NCI-H345 treated with DMSO at 0.1 percent for 48 hours (cell line): ENCODE measurements around the gene POF1B.
"Not testable (repeated sequence)": the region's sequence is repeated elsewhere in the genome, so short reads cannot be mapped to it uniquely, and the experiment has no call there.

ENCODE experiments used
- DNase-seq: peaks from one replicate; lab custom pipeline; 2025; ENCODE audit not compliant: unreplicated experiment; lab: John Stamatoyannopoulos, UW

POF1B gene

GRCh38 chrX:85379174-85379907 lies at the start of gene POF1B:
POF1B (minus strand) TSS chrX:85379665; CDS start chrX:85379454, 211 bp downstream.
- no peak for DNase-seq

- no peak for DNase-seq
These were observed 49.6 kb upstream of the POF1B start for GRCh38 chrX:85429066-85429465.

GRCh38 chrX:85419293-85419692 lies 39.8 kb upstream of the POF1B start:
- DNase-seq: no peak

- DNase-seq: no peak
These were observed 12.4 kb upstream of the POF1B start for GRCh38 chrX:85391878-85392238.

- no peak for DNase-seq
These were observed 11.9 kb upstream of the POF1B start for GRCh38 chrX:85391185-85391877.

- DNase-seq: no peak
These were observed 2.1 kb upstream of the POF1B start for GRCh38 chrX:85381602-85382001.

- DNase-seq: no peak
These were observed 1.0 kb downstream of the POF1B start for GRCh38 chrX:85378461-85378860.

- DNase-seq: no peak
These were observed 4.1 kb downstream of the POF1B start for GRCh38 chrX:85375333-85375738.

- no peak for DNase-seq
These were observed 14.0 kb downstream of the POF1B start for GRCh38 chrX:85365370-85365995.

- no peak for DNase-seq
These were observed 20.4 kb downstream of the POF1B start for GRCh38 chrX:85359051-85359450.

- no peak for DNase-seq
These were observed 33.9 kb downstream of the POF1B start for GRCh38 chrX:85345523-85345922.

GRCh38 chrX:85327060-85327333 lies 52.5 kb downstream of the POF1B start:
- DNase-seq: no peak

GRCh38 chrX:85326234-85327059 lies 53.0 kb downstream of the POF1B start:
- DNase-seq: no peak

- not testable (repeated sequence) for DNase-seq
These were observed 68.1 kb downstream of the POF1B start for GRCh38 chrX:85311348-85311747.

- DNase-seq: no peak
These were observed 69.7 kb downstream of the POF1B start for GRCh38 chrX:85309717-85310116.

- DNase-seq: no peak
These were observed 75.9 kb downstream of the POF1B start for GRCh38 chrX:85303544-85303943.

GRCh38 chrX:85288992-85289723 lies 90.3 kb downstream of the POF1B start:
- DNase-seq: no peak

GRCh38 chrX:85285286-85285685 lies 94.2 kb downstream of the POF1B start:
- DNase-seq: not testable (repeated sequence)

- peak; percentile 39 for DNase-seq
These were observed 134.8 kb downstream of the POF1B start for GRCh38 chrX:85244450-85245211.
